ENCODE measurements around the gene DCPS.

DCPS gene

GRCh38 chr11:126318574-126319373 is 14.9 kb downstream of the DCPS start:
- Histone ChIP-seq H3K36me3 (ENCODE audit: insufficient read depth, low read length) (peaks cover 33% of the 10 kb centered on the region), H2AFZ (ENCODE audit: low read length) (no peak overlapping the region), H4K20me1 (ENCODE audit: insufficient read depth, low read length) (no peaks in the 10 kb centered on the region), H3K27ac (ENCODE audit: low read depth, low read length, poor library complexity, severe bottlenecking) (no peak overlapping the region), H3F3A (ENCODE audit: insufficient read depth, low read length) (no peaks in the 10 kb centered on the region), H3K4me3 (ENCODE audit: low read depth, low read length, poor library complexity, severe bottlenecking) (no peak overlapping the region), H3K79me2 (ENCODE audit: insufficient read depth, low read length) (no peaks in the 10 kb centered on the region), H3K4me2 (ENCODE audit: low read length) (no peak overlapping the region), H3K27me3 (ENCODE audit: insufficient read depth, low read length) (no peaks in the 10 kb centered on the region), H3K9me2 (ENCODE audit: low read depth, low read length) (no peaks in the 10 kb centered on the region), H3K9ac (ENCODE audit: low read length) (no peak overlapping the region), H3K9me3 (ENCODE audit: low read length) (no peaks in the 10 kb centered on the region), H3K4me1 (ENCODE audit: insufficient read depth, low read length, severe bottlenecking) (peaks cover 11% of the 10 kb centered on the region)
- TF ChIP-seq CTCF (IDR thresholded peaks at IDR 0.05; ENCODE audit: low read length): no peak
- TF ChIP-seq EZH2 (IDR thresholded peaks at IDR 0.05; ENCODE audit: borderline replicate concordance, low read length): no peak

DNA sequence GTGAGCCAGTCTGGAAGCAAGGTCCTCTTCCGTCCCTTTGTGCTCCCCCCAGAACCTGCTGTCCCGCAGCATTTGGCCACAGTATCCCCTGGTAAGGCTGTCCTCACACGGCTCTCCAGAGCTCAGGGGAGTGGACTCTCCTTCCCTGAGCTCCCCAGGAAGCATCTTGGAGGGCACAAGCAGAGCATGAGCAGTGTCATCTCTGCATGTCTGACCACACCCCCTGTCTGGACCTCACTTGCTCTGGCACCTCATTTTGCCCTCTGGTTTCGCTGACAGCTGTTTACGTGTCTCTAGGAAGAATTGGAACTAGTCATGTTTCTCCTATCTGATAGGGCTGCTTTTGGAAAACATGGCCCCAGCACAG is 15.5 kb downstream of the DCPS start:
- Histone ChIP-seq H3K9ac (ENCODE audit: low read length) (no peak overlapping the region), H3K4me2 (ENCODE audit: low read length) (no peak overlapping the region), H3K79me2 (ENCODE audit: insufficient read depth, low read length) (no peaks in the 10 kb centered on the region), H3K4me3 (ENCODE audit: low read depth, low read length, poor library complexity, severe bottlenecking) (no peak overlapping the region), H3K27ac (ENCODE audit: low read depth, low read length, poor library complexity, severe bottlenecking) (no peak overlapping the region), H2AFZ (ENCODE audit: low read length) (no peak overlapping the region), H4K20me1 (ENCODE audit: insufficient read depth, low read length) (no peaks in the 10 kb centered on the region), H3K4me1 (ENCODE audit: insufficient read depth, low read length, severe bottlenecking) (peaks cover 11% of the 10 kb centered on the region), H3K9me2 (ENCODE audit: low read depth, low read length) (no peaks in the 10 kb centered on the region), H3K36me3 (ENCODE audit: insufficient read depth, low read length) (peaks cover 27% of the 10 kb centered on the region), H3F3A (ENCODE audit: insufficient read depth, low read length) (no peaks in the 10 kb centered on the region), H3K9me3 (ENCODE audit: low read length) (no peaks in the 10 kb centered on the region), H3K27me3 (ENCODE audit: insufficient read depth, low read length) (no peaks in the 10 kb centered on the region)
- TF ChIP-seq CTCF (IDR thresholded peaks at IDR 0.05; ENCODE audit: low read length) (no peak), EZH2 (IDR thresholded peaks at IDR 0.05; ENCODE audit: borderline replicate concordance, low read length) (no peak)

- H3K9me2 ChIP-seq (ENCODE audit: low read depth, low read length): no peaks in the 10 kb centered on the region
- no peak for TF ChIP-seq EZH2 (IDR thresholded peaks at IDR 0.05; ENCODE audit: borderline replicate concordance, low read length)
- TF ChIP-seq CTCF (IDR thresholded peaks at IDR 0.05; ENCODE audit: low read length): no peak
- H4K20me1 ChIP-seq (ENCODE audit: insufficient read depth, low read length): no peaks in the 10 kb centered on the region
- no peak overlapping the region for H3K9ac ChIP-seq (ENCODE audit: low read length)
- H3K4me2 ChIP-seq (ENCODE audit: low read length): no peak overlapping the region
- H2AFZ ChIP-seq (ENCODE audit: low read length): no peak overlapping the region
- H3K79me2 ChIP-seq (ENCODE audit: insufficient read depth, low read length): no peaks in the 10 kb centered on the region
- peaks cover 11% of the 10 kb centered on the region; the same call in 1 of the 2 replicates for H3K36me3 ChIP-seq (ENCODE audit: insufficient read depth, low read length)
- no peaks in the 10 kb centered on the region for H3K9me3 ChIP-seq (ENCODE audit: low read length)
- no peaks in the 10 kb centered on the region for H3K27me3 ChIP-seq (ENCODE audit: insufficient read depth, low read length)
- no peak overlapping the region for H3K4me3 ChIP-seq (ENCODE audit: low read depth, low read length, poor library complexity, severe bottlenecking)
- no peak overlapping the region for H3K27ac ChIP-seq (ENCODE audit: low read depth, low read length, poor library complexity, severe bottlenecking)
- peaks cover 10% of the 10 kb centered on the region for H3K4me1 ChIP-seq (ENCODE audit: insufficient read depth, low read length, severe bottlenecking)
- no peaks in the 10 kb centered on the region for H3F3A ChIP-seq (ENCODE audit: insufficient read depth, low read length)
These were observed 19.1 kb downstream of the DCPS start for GRCh38 chr11:126322996-126323395.

Data from OCI-LY1 (cell line).